Fibroblast of skin of scalp (primary cell): ENCODE measurements around the gene LUC7L2.
"Not testable (repeated sequence)": the region's sequence is repeated elsewhere in the genome, so short reads cannot be mapped to it uniquely, and the experiment has no call there.

ENCODE experiments used
- DNase-seq: peaks from one replicate; pipeline ENCODE4 v3.0.0-alpha.2; 2013

The LUC7L2 gene

DNA sequence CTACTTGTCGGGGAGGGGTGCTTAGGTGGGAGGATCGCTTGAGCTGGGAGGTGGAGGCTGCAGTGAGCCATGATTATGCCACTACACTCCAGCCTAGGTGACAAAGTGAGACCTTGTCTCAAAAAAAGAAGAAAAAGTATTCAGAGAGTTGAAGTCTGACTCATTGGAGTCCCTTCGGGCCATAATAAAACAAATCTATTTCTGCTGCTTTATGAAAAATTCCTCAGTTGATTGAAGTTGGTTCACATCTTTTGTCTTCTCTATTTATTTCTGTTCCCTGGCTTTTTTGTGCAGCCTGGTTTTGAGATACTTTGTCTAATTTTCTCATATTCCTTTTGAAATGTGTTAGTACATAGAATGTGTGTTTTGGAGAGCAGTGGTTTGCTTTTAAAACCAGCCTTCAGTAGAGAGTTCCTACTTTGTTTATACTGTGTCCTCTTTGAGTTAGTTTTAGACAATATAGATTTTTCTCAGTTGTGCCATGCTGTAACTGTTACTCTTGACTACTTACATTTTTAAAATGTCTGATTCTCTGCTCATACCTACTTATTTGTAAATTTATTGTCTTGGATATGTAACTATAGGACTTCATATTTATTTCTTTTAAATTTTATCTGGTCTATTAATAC, 36.7 kb downstream of the LUC7L2 start:
- peak; percentile 33 for DNase-seq

- no peak for DNase-seq
Measured at GRCh38 chr7:139397192-139397591, 37.5 kb downstream of the LUC7L2 start.

GRCh38 chr7:139403601-139404000, 43.9 kb downstream of the LUC7L2 start:
- DNase-seq = no peak

GRCh38 chr7:139407555-139407954, 47.9 kb downstream of the LUC7L2 start:
- no peak for DNase-seq

DNA sequence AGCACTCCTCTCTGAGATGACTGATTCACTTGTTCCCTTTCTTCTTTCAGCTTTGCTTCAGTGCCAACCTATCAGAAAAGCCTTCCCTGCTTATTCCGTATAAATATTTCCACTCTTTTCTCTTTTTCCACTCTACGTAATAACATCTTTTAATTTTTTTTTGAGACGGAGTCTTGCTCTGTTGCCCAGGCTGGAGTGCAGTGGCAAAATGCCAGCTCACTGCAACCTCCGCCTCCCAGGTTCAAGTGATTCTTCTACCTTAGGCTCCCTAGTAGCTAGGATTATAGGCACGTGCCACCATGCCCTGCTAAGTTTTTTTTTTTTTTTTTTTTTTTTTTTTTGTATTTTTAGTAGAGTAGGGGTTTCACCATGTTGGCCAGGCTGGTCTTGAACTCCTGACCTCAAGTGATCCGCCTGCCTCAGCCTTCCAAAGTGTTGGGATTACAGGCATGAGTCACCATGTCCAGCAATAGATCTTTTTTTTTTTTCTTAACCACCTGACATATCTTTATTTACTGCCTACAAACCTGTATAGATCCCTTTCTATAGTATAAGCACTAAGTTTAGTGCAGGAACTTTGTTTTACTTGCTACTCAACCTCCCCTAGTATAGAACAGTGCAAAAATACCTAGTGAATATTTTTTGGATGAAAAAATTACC, 55.2 kb downstream of the LUC7L2 start:
- DNase-seq = not testable (repeated sequence)

DNA sequence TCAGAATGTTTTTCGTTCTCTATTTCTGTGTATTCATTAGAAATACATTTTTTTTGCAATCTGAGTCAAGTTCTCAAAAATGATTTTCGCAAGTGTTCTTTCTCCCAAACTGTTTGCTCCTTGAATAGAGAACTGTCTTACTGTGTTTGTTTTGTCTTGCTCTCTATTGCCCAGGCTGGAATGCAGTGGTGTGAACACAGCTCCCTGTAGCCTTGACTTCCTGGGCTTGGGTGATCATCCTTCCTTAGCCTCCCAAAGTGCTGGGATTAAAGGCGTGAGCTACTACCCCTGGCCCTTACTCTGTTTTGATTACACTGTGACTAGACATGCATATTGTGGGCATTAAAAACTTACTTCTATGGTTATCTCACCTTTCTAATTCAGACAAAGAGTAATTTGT, 56.7 kb downstream of the LUC7L2 start:
- DNase-seq = no peak

GRCh38 chr7:139417478-139417877, 57.8 kb downstream of the LUC7L2 start:
- no peak for DNase-seq

DNA sequence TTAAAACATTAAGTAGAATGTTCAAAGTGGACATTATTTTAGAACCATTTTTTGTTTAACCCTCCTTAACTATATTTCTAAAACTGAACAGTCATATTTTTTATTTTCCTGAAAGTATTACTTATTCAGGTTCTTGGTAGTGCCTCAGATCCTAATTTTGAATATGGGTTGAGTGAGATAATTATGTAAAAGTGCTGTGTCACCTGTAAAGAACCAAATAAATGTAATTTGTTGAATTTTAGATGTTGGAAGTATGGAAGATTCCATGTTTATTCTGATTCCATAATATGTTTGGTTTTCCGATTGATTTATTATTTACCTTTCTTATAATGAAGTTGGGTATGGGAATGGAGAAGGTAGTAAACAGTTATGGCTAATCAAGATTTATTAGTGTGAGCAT, 61.4 kb downstream of the LUC7L2 start:
- no peak for DNase-seq

- DNase-seq = no peak
Measured at GRCh38 chr7:139422126-139422525, 62.4 kb downstream of the LUC7L2 start.

DNA sequence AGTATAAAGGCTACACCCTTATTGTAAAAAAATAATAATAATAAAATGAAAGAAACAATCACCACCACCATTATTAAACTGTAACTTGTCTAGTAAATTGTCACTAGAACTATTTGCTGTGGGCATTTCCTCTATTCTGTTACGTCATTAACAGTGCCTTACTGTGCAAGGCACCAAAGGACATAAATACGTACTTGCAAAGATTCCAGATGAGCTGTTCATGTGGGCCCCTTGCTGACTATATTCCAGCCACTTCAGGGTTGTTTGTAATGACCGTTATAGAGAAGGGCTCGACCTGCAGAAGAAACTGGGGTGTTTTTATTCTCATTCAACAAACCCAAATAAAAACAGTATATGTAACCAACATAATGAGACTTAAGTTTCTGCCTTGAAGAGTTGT, 63.4 kb downstream of the LUC7L2 start:
- no peak for DNase-seq

- DNase-seq = no peak
Measured at GRCh38 chr7:139424004-139424403, 64.3 kb downstream of the LUC7L2 start.

- DNase-seq = not testable (repeated sequence)
Measured at GRCh38 chr7:139425701-139426100, 66.0 kb downstream of the LUC7L2 start.

DNA sequence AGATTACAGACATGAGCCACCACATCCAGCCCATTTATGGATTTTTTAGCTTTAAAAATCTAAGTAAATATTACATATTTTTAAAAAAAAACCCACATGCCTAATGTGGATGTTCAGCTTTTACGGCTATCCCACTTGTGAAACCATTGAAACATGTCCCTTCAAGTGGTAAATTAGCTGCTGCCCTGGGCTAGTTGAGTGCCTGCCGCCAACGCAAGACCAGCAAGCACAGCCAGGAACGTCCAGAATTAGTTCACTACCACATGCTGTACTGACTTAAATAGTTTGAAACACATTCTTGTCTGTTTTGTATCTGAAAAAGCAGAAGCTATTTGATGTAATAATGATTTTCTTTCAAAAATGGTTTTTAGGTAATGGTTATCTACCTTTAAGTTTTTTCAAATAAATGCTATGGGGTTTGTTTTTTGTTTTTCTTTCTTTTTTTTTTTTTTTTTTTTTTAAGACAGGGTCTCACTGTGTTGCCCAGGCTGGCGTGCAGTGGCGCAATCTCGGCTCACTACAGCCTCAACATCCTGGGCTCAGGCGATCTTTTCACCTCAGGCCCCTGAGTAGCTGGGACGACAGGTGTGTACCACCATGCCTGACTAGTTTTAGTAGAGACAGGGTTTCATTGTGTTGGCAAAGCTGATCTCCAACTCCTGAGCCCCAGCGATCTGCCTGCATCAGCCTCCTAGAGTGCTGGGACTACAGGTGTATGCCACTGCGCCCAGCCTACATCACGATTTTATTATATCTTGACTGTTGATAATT, 66.7 kb downstream of the LUC7L2 start:
- no peak for DNase-seq

GRCh38 chr7:139427029-139427420, 67.3 kb downstream of the LUC7L2 start:
- DNase-seq = no peak

- no peak for DNase-seq
Measured at GRCh38 chr7:139427788-139428187, 68.1 kb downstream of the LUC7L2 start.

DNA sequence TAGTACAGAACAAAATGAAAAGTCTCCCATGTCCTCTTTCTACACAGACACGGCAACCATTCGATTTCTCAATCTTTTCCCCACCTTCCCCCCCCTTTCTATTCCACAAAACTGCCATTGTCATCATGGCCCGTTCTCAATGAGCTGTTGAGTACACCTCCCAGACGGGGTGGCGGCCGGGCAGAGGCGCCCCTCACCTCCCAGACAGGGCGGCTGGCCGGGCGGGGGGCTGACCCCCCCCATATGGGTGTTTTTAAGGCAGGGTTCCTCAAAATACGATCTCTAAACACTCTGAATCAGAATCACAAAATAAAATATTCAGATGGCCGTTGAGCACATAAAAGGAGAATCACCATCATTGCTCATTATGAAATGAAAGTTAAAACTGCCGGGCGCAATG, 70.0 kb downstream of the LUC7L2 start:
- DNase-seq = not testable (repeated sequence)

DNA sequence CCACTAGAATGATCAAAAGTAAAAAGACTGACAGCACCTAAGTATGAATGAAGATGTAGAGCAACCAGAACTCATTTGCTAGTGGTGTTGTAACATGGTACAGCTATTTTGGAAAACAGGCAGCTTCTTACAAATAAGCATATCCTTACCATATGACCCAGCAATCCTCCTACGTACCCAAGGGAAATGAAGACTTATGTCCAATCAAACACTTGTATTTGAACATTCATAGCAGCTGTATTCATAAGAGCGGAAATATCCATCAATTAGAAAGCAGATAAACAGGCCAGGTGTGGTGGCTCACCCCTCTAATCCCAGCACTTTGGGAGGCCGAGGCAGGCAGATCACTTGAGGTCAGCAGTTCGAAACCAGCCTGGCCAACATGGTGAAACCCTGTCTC, 70.7 kb downstream of the LUC7L2 start:
- no peak for DNase-seq

GRCh38 chr7:139431010-139431409, 71.3 kb downstream of the LUC7L2 start:
- no peak for DNase-seq

DNA sequence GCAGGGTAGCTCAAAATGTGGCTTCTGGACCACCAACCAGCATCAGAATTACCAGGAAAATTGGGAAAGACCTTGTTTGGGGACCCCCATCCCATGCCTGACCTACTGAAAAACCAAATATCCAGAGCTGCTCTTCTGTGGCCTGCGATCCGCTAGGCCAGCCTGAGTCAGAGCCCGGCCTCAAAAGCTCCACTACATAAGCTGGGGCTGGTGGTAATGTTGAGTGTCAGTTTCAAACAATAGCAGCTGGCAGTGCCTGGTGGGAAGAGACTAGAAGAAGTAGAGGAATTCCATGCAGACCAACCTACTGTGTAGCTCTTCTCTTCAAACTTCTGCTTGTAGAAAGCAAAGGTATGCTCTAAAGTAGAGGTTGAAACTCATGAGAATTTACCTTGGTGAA, 71.8 kb downstream of the LUC7L2 start:
- no peak for DNase-seq

DNA sequence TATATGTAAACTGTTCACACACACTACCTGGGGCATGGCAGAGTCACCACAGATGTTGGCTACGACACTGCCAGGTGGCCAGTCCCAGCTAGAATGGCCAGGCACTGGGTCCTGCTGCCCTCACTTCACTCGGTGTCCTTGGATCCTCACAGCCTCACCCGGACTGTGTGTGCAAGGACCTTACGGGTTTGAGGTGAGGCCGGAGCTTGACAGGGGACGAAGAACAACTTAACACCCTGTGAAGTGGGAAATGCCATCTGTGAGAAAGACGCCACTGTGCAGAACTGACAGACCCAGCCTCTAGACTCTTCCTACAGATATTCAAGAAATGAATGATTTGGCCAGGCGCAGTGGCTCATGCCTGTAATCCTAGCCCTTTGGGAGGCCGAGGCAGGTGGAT, 77.1 kb downstream of the LUC7L2 start:
- no peak for DNase-seq

DNA sequence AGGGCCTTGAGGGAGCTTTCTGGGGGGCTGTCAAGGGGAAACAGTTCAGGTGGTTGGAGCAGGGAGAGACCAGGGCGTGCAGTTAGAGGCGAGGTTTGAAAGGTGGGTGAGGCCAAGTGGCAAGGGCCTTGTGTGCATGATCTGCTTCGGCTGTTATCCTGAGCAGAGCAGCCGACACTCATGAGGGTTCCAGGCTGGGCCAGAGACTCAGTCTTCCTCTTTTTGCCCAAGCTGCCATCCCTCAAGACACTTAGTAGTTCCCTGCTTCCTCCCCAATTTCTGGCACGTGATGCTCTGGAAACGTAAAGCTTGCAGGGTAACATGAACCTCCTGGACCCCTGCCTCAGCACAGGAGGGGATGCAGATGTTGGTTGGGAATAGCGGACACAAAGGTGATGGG, 79.7 kb downstream of the LUC7L2 start:
- no peak for DNase-seq

- DNase-seq = no peak
Measured at GRCh38 chr7:139441961-139442360, 82.3 kb downstream of the LUC7L2 start.

GRCh38 chr7:139446051-139446890, 86.6 kb downstream of the LUC7L2 start:
- no peak for DNase-seq
